ENCODE data around the gene TSR3. TPM values are rescaled to one million over a fixed set of nuclear protein-coding genes. Genes with fewer than 3 reads are reported as not detected.

TSR3 gene
- total and polyA plus RNA-seq, 11 donors: 46.3 to 108 (median 60.0) TPM

DNA sequence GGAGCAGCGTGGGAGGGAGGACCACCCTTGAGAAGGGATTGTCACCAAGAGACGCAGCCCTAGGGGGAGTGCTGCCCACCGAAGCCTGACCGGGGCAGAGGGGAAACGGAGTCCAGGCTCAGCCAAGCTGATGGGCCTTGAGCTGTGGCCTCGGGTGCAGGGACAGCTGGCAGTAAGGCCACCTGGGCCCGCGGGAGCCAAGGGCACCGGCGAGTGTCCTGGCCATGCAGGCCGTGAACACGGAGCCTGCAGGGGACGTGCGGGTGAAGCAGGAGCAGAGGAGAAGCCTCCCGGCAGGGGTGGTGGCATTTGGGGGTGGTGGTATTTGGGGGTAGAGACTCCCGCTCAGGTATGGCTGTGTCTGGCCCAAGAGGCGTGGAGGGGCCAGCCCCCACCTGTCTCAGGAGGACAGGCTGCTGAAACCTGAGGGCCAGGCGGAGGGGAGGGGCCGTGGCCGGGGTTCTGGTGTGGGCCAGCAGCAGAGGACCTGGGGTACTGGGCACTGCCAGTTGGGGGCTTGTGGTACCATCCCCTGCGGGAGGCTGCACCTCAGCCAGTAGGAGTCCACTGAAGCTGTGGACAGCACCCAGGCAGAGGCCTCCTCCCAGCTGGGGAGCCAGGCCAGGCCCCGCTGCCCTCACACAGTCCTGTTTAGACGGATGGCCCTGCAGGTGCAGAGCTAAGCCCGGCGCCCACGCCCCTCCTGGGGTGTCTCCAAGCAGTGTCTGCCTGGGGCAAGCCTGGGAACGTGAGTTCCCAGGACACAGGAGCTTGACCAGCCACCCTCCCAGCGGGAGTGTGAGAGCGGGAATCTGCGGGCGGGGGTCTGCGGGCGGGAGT, 4.6 kb upstream of the TSR3 start:
- ATAC-seq (no peak), DNase-seq (no peak)
- Histone ChIP-seq H3K4me1 (peaks cover 0 to 42% (median 13%) of the 10 kb centered on the region in 12 donors), H3K36me3 (peaks cover 0 to 26% (median 17%) of the 10 kb centered on the region in 9 donors), H3K27me3 (no peaks in the 10 kb centered on the region), H3K27ac (no peak overlapping the region), H3K4me3 (no peak overlapping the region), H3K9me3 (no peaks in the 10 kb centered on the region)
- WGBS, 4 donors: 78 to 85% (median 82%) methylated on average over 26 to 33 of the region's 33 CpGs
- TF ChIP-seq, protein P1, sequence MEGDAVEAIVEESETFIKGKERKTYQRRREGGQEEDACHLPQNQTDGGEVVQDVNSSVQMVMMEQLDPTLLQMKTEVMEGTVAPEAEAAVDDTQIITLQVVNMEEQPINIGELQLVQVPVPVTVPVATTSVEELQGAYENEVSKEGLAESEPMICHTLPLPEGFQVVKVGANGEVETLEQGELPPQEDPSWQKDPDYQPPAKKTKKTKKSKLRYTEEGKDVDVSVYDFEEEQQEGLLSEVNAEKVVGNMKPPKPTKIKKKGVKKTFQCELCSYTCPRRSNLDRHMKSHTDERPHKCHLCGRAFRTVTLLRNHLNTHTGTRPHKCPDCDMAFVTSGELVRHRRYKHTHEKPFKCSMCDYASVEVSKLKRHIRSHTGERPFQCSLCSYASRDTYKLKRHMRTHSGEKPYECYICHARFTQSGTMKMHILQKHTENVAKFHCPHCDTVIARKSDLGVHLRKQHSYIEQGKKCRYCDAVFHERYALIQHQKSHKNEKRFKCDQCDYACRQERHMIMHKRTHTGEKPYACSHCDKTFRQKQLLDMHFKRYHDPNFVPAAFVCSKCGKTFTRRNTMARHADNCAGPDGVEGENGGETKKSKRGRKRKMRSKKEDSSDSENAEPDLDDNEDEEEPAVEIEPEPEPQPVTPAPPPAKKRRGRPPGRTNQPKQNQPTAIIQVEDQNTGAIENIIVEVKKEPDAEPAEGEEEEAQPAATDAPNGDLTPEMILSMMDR (IDR thresholded peaks at IDR 0.05): no peak
- TF ChIP-seq POLR2A (IDR thresholded peaks at IDR 0.05): no peak
- intact Hi-C loops (cut with DNase I): no loop called here

DNA sequence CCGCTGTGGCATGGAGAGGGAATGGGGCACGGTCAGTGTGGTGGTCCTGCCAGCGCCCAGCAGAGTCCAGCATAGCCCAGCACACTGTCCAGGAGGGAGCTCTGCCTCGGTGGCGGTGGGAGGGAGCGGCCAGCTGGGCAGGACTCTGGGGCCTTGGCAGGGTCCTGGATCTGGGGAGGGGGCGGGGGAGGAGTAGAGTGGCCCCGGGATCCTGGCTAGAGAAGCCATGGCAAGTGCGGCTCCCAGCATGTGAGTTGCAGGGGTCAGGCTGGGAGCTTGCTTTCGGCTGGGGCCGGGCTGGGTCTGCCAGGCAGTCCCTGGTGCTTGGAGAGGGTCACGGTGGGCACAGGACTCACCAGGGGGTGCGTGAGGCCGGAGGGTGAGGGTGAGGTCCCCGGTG, 3.9 kb upstream of the TSR3 start:
- TF ChIP-seq POLR2A (IDR thresholded peaks at IDR 0.05): no peak
- TF ChIP-seq, protein P1 (IDR thresholded peaks at IDR 0.05): no peak
- intact Hi-C loops (cut with DNase I): no loop called here
- no peak overlapping the region for H3K4me3 ChIP-seq
- peaks cover 0 to 49% (median 19%) of the 10 kb centered on the region in 12 donors for H3K4me1 ChIP-seq
- 83 to 90% (median 85%) methylated on average over 15 of the region's 15 CpGs for WGBS, 4 donors
- no peak for ATAC-seq
- H3K27me3 ChIP-seq: no peaks in the 10 kb centered on the region
- no peak for DNase-seq
- no peaks in the 10 kb centered on the region for H3K9me3 ChIP-seq
- H3K36me3 ChIP-seq: peaks cover 0 to 20% (median 11%) of the 10 kb centered on the region in 9 donors
- no peak overlapping the region for H3K27ac ChIP-seq

DNA sequence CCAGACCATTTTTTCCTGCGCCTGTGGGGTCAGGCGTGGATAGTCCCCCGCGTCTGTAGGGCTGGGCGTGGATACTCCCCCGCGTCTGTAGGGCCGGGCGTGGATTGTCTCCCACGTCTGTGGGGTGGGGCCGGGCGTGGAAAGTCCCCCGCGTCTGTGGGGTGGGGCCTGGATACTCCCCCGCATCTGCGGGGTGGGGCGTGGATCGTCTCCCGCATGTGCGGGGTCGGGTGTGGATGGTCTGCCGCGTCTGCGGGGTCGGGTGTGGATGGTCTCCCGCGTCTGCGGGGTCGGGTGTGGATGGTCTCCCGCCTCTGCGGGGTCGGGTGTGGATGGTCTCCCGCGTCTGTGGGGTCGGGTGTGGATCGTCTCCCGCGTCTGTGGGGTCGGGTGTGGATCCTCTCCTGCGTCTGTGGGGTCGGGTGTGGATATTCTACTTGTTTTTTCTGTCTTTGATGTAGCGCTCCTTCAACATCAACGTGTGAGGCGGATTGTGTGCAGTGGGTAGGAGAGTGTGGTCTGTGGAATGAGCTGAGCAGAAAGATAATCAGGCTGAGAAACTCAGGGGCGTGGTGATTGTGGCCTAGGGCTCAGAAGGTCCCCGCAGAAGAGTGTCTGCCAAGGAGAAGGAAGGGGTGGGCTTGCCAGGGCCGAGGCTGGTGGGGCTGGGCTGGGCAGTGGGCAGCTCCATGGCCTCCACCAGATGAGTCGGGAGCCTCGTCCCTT, 3.3 kb upstream of the TSR3 start:
- H3K27me3 ChIP-seq: no peaks in the 10 kb centered on the region
- H3K4me1 ChIP-seq: peaks cover 0 to 51% (median 20%) of the 10 kb centered on the region in 12 donors
- TF ChIP-seq, protein P1 (IDR thresholded peaks at IDR 0.05): no peak
- ATAC-seq (no peak), DNase-seq (no peak)
- H3K9me3 ChIP-seq: no peaks in the 10 kb centered on the region
- H3K4me3 ChIP-seq: no peak overlapping the region
- 88 to 91% (median 89%) methylated on average over 46 to 49 of the region's 49 CpGs for WGBS, 4 donors
- intact Hi-C loops (cut with DNase I): loop anchor here in 1 of 10 donors (5.0 kb wide), 1 partner anchor 48 kb away; the partner anchor contains the start of gene UBE2I
- no peak overlapping the region for H3K27ac ChIP-seq
- H3K36me3 ChIP-seq: peaks cover 0 to 18% (median 10%) of the 10 kb centered on the region in 9 donors

DNA sequence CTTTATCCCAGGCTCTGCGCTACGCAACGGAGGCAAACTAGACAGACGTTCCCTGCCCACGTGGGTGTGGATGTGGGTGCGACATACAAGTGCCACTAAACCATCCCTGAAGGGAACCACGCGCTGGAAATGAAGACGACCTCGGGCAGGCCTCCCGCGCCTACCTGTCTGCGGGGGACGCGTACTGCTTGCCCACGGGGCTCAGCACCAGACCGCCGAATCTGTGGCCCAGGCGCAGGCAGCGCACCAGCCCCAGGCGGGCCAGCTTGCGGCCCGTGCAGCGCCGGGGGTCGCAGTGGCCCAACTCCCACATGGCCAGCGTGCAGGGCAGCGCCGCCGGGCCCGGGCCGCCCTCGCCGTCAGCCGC, 480 bp downstream of the TSR3 start:
- DNase-seq (no peak), ATAC-seq (peak in 1 of 4 donors; percentile 2)
- WGBS, 4 donors: 0 to 2% (median 2%) methylated on average over 16 to 35 of the region's 35 CpGs
- Histone ChIP-seq H3K4me1 (peaks cover 0 to 45% (median 20%) of the 10 kb centered on the region in 12 donors), H3K36me3 (peaks cover 0 to 32% (median 25%) of the 10 kb centered on the region in 9 donors), H3K27ac (peak overlapping the region; percentile 22 to 87 (median 74)), H3K4me3 (peak overlapping the region; percentile 64 to 100 (median 94)), H3K27me3 (no peaks in the 10 kb centered on the region), H3K9me3 (no peaks in the 10 kb centered on the region)
- TF ChIP-seq POLR2A (IDR thresholded peaks at IDR 0.05): no peak
- TF ChIP-seq, protein P1 (IDR thresholded peaks at IDR 0.05): no peak
- intact Hi-C loops (cut with DNase I): loop anchor here in 3 of 10 donors (2.0 to 5.0 kb wide), 2 partner anchors 40 to 44 kb away; partner anchors contain the start of gene UBE2I (in 1 of the 3)

Data from heart left ventricle (tissue), 16 donors.